ENCODE results near the gene KDM7A.

KDM7A gene

GRCh38 chr7:140082770-140083169, 94.0 kb downstream of the KDM7A start:
- no peak for DNase-seq (ENCODE audit: low read depth)

DNA sequence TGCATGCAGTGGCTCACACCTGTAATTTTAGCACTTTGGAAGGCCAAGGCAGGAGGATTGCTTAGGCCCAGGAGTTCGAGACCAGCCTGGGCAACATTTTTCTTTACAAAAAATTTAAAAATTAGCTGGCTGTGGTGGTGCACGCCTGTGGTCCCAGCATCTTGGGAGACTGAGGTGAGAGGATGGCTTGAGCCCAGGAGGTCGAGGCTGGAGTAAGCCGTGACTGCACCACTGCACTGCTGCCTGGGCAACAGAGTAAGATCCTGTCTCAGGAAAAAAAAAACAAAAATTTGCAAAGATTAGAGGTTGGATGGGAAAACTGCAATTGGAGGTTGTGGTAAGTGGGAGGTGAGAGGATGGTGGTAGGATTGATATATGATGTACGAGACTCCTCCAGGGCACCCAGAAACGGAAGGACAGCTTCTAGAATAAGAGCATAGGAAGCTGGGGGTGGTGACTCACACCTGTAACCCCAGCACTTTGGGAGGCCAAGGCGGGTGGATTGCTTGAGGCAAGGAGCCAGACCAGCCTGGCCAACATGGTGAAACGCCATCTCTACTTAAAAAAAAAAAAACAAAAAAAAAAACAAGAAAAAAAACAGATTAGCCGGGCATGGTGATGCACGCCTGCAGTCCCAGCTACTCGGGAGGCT, 94.9 kb downstream of the KDM7A start:
- no peak for DNase-seq (ENCODE audit: low read depth)

GRCh38 chr7:140080919-140081318, 95.9 kb downstream of the KDM7A start:
- DNase-seq (ENCODE audit: low read depth) = no peak

GRCh38 chr7:140079121-140079536, 97.7 kb downstream of the KDM7A start:
- no peak for DNase-seq (ENCODE audit: low read depth)

DNA sequence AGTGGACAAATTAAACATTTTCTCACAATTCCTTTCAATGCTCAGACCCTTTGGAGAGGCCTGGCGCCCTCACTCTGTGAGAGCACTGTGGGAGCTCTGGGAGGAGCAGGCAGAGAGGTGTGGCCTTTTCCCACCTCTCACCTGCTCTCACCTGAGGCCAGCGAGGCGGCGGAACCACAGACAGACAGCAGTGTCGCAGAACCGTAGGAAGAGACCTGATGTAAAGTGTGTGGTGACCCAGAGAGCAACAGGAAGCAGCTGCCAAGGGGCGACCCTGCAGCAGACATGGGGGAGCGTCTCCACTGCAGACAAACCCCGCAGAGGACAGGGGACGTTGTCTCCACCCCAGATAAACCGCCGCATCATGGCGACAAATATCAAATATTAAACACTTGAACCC, 98.4 kb downstream of the KDM7A start:
- no peak for DNase-seq (ENCODE audit: low read depth)

GRCh38 chr7:140074780-140075179, 102.0 kb downstream of the KDM7A start:
- no peak for DNase-seq (ENCODE audit: low read depth)

DNA sequence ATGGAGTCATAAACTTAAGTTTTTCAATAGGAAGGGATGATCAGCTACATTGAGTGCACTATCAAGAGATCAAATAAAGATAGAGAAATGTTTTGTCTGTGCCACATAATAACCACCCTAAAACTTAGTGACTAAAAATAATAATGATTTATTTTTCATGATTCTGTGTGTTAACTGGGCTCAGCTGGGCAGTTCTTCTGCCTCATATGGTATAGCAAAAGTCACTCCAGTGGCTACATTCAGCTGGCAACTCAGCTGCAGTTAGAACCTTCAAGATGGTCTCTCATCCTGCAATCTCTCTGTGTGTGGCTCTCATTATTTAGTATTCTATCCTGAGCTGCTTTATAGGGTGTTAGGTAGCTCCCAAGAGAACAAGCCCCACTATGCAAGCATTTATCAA, 106.2 kb downstream of the KDM7A start:
- no peak for DNase-seq (ENCODE audit: low read depth)

- DNase-seq (ENCODE audit: low read depth) = no peak
Measured at GRCh38 chr7:140069298-140069949, 107.4 kb downstream of the KDM7A start.

DNA sequence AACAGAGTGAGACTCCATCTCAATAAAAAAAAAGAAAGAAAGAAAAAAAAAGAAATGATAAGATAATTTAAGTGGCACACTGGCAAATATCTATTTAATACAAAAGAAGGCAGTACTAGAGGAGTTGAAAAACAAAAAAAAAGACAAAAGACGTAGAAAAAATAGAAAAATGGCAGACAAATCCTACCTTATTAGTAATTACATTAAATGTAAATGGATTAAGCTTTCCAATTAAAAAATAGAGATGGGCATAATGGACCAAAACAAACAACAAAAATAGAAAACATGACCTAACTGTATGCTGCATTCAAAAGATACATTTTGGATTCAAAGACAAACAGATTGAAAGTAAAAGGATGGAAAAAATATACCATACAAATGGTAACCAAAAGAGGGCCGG, 108.8 kb downstream of the KDM7A start:
- DNase-seq (ENCODE audit: low read depth) = no peak

- no peak for DNase-seq (ENCODE audit: low read depth)
Measured at GRCh38 chr7:140067052-140067451, 109.7 kb downstream of the KDM7A start.

DNA sequence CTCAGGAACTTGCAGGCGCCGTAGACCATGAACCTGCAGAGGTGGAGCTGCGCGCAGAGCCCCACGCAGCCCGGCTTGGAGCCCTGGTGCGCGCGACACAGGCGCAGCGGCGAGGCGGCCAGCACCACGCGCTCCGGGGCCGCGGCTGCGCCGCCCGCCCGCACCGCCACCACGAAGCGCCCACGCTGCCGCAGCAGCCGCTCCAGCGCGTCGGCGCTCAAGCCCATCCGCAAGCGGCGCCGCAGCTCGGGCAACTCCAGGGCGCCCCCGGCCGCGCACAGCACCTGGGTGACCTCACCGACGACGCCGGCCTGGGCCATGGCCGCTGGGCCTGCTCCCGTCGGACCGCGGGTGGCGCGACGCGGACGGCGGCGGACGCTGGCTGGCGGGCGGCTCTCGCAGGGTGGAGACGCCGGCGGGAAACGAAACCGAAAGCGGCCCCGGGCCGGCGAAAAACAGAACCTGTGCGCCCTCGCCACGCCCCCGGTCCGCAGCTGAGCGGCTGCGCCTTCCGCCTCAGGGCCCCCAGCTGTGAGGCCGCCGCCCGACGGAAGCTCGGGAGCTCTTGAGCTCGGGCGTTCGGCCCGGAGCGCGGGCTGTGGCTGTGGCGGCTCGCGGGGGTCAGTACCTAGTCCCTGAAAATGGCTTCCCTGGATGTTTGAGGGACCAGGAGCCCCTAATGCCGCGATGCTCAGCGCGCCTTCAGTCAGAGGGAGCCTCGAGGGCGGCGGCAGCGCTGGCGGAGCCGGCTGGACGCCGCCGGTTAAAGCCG, 114.1 kb downstream of the KDM7A start, which contains the start of gene PARP12:
Gene PARP12 (minus strand): TSS at position 424 of the 772 bp plus-strand sequence. CDS start 104 bp downstream, at position 320.
- DNase-seq (ENCODE audit: low read depth) = peak; percentile 80

DNA sequence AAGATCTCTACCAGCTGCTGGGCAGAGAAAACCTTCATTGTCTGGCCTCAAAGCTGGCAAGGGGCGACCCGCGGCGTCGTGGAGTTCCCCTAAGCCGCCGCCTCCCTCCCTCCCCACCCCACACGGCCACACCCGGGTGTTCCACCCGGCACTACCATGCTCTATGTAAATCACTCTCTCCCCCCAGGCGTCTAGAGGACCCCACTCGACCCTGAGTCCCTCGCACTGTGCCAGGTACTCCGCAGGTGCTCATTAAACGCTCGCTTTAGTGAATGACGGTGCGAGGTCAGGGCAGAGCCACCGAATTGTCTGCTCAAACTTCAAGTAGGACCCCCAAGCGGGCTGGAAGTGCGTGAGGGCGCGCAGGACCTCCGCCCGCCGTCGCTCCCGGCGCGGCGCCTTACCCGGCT, 114.7 kb downstream of the KDM7A start:
- peak; percentile 45 for DNase-seq (ENCODE audit: low read depth)

DNA sequence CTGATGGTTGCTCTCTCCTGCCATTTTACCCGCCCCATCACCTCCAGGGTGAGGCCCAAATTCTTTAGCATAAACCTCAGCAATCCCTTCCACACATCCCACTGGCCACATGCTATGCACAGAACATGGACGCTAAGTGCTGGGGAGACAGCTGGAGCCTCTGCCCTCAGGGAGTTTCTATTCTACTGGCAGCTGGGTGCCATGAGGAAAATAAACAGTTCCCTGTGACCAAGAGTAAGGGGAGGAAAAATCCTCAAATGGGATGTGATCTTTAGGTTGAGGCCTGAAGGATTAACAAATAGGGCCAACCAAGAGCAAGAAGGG, 115.2 kb downstream of the KDM7A start:
- DNase-seq (ENCODE audit: low read depth) = no peak

DNA sequence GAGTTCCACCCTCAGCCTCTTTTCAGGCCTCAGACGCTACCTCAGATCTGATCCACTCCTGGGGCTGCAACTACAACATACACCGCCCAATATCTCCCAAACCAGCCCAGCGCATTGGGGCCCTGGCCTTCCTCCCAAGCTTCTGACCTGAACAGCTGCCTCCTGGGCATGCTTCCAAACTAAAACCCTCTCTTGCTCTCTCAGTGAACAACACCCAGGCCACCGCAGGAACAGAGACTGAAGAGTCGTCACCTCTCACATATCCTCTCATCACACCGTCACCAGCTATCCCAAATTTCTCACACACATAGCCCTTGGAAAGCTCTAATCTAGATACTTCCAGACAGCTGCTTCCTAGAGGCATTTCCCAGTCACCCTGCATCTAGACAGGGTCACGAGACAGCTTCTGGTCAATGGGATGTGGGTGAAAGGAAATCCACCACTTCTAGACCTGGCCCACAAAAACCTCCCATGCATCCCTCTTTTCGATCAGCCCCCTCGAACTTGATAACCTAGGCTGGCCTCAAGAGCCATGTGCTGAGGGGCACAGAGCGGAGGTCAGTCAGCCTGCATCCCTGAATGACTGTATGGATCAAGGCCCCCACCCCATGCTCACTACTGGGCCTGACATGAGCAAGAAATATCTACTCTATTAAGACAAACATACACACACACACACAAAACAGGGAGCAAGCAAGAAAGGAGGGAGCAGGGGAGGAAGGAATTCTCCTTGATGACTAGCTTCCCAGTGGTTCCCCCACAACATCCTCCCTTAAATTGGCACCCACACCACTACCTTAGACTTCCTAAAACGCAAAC, 115.8 kb downstream of the KDM7A start:
- DNase-seq (ENCODE audit: low read depth) = no peak

- DNase-seq (ENCODE audit: low read depth) = no peak
Measured at GRCh38 chr7:140060243-140060630, 116.5 kb downstream of the KDM7A start.

- peak; percentile 52 for DNase-seq (ENCODE audit: low read depth)
Measured at GRCh38 chr7:140059273-140060242, 117.2 kb downstream of the KDM7A start.

DNA sequence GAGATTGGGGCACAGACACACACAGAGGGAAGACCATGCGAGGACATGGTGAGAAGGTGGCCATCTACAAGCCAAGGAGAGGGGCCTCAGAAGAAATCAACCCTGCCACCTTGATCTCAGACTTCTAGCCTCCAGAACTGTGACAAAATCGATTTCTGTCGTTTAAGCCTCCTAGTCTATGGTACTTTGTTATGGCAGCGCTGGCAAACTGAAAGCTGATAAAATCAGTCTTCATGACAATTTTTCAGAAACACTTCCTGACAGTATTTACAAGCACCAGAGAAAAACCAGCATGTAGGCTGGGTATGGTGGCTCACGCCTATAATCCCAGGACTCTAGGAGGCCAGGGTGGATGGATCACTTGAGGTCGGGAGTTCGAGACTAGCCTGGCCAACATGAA, 118.3 kb downstream of the KDM7A start:
- no peak for DNase-seq (ENCODE audit: low read depth)

GRCh38 chr7:140057143-140057535, 119.6 kb downstream of the KDM7A start:
- no peak for DNase-seq (ENCODE audit: low read depth)

GRCh38 chr7:140056431-140057142, 120.2 kb downstream of the KDM7A start:
- no peak for DNase-seq (ENCODE audit: low read depth)

DNA sequence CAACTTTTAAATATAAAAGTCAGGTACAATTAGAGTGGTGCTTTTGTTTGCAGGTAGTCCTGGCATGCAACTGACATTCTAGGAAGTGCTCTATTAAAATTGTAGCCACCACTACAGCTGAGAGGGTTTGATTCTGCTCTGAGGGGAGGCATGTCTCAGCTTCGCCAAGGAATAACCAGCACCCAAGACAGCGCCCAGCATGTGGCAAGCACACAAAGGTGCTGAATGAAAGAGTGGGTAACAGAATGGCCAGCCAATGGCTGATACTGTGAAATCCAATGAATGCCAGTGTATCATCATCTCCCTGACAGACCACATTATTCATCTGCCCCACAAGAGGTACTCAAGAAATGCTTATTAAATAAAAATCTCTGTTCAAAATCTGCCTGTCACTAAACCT, 121.0 kb downstream of the KDM7A start:
- DNase-seq (ENCODE audit: low read depth) = no peak

DNA sequence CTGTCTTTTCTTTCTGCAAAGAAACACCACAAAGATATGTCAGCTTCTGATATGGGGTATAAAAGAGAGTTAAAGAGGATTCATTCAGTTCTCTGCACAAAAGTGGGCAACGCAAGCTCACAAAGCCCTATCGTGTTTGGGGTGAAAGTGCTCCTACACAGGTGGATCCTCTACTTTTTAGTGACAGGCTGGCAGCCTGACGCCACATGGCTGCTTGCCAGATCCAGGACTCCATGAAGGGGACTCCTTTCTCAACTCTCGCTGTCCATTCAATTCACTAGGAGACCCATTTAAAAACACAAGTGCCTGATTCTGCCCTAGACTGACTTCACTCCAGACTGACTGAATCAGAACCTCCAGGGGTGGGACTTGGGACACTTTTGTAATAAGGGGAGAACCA, 122.0 kb downstream of the KDM7A start:
- DNase-seq (ENCODE audit: low read depth) = no peak

All from stimulated activated CD8-positive, alpha-beta memory T cell treated with anti-CD3 and anti-CD28 coated beads, Interleukin-12 subunit alpha, Interleukin-12 subunit beta, amount 100 ng/mL, for 1 hour (primary cell).